Mesendoderm (in vitro differentiated cells): ENCODE results near the gene BAIAP2.

Experiments used
- DNase-seq: peaks from one replicate; pipeline ENCODE4 v3.0.0; 2013
- H2AK5ac ChIP-seq: 2 replicates; pipeline ENCODE4 v1.6.1; 2013; ENCODE audit warnings: low read length, inconsistent platforms
- H2BK120ac ChIP-seq: 2 replicates; pipeline ENCODE4 v1.6.1; 2013; ENCODE audit warnings: low read depth, mild to moderate bottlenecking, low read length, moderate library complexity, mixed read lengths
- H2BK15ac ChIP-seq: replicated peaks from 2 replicates; pipeline ENCODE4 v1.6.1; 2013; ENCODE audit warnings: low read depth, mild to moderate bottlenecking, moderate library complexity
- H2BK5ac ChIP-seq: 2 replicates; pipeline ENCODE4 v1.6.1; 2013; ENCODE audit warnings: low read length, inconsistent platforms
- H3K18ac ChIP-seq: 2 replicates; pipeline ENCODE4 v1.6.1; 2013; ENCODE audit warnings: mild to moderate bottlenecking, low read length, mixed read lengths
- H3K23ac ChIP-seq: one replicate; pipeline ENCODE4 v1.6.1; 2013; ENCODE audit warnings: low read length
- H3K27ac ChIP-seq: 2 replicates; pipeline ENCODE4 v1.5.1; 2013; ENCODE audit warnings: low read depth, mild to moderate bottlenecking, inconsistent platforms, low read length, moderate library complexity
- H3K27me3 ChIP-seq: 2 replicates; pipeline ENCODE4 v1.6.1; 2013; ENCODE audit warnings: low read length, control low read depth, mild to moderate bottlenecking, inconsistent platforms; ENCODE audit not compliant: insufficient read depth, poor library complexity
- H3K36me3 ChIP-seq: 2 replicates; pipeline ENCODE4 v1.6.1; 2013; ENCODE audit warnings: low read length, inconsistent platforms; ENCODE audit not compliant: control insufficient read depth, insufficient read depth
- H3K4ac ChIP-seq: one replicate; pipeline ENCODE4 v1.6.1; 2013; ENCODE audit warnings: low read depth, mild to moderate bottlenecking, low read length, moderate library complexity
- H3K4me1 ChIP-seq: 2 replicates; pipeline ENCODE4 v1.6.1; 2013; ENCODE audit warnings: low read depth, low read length, inconsistent platforms; ENCODE audit not compliant: control insufficient read depth
- H3K4me2 ChIP-seq: 2 replicates; pipeline ENCODE4 v1.6.1; 2013; ENCODE audit warnings: low read length
- H3K4me3 ChIP-seq: 2 replicates; pipeline ENCODE4 v1.5.1; 2013; ENCODE audit warnings: mild to moderate bottlenecking, low read length
- H3K56ac ChIP-seq: one replicate; pipeline ENCODE4 v1.6.1; 2013; ENCODE audit warnings: low read length
- H3K79me1 ChIP-seq: 2 replicates; pipeline ENCODE4 v1.6.1; 2013; ENCODE audit warnings: low read length, inconsistent platforms
- H3K79me2 ChIP-seq: 2 replicates; pipeline ENCODE4 v1.6.1; 2013; ENCODE audit warnings: mild to moderate bottlenecking, low read length; ENCODE audit not compliant: control insufficient read depth, insufficient read depth
- H3K9ac ChIP-seq: 2 replicates; pipeline ENCODE4 v1.6.1; 2013; ENCODE audit warnings: low read length, inconsistent platforms
- H4K5ac ChIP-seq: one replicate; pipeline ENCODE4 v1.6.1; 2013; ENCODE audit warnings: low read length
- H4K8ac ChIP-seq: one replicate; pipeline ENCODE4 v1.6.1; 2013; ENCODE audit warnings: low read depth, mild to moderate bottlenecking, control low read depth, low read length, moderate library complexity
- WGBS: extraction: QIAGEN DNeasy Blood & Tissue Kit; methylation state at CpG from one replicate; pipeline ENCODE4 v1.1.7; 2013; ENCODE audit warnings: low lambda C conversion rate, missing lambda C conversion rate; ENCODE audit not compliant: insufficient coverage; ENCODE audit errors: extremely low coverage; 5-methylcytosine and 5-hydroxymethylcytosine counted together

BAIAP2 gene

DNA sequence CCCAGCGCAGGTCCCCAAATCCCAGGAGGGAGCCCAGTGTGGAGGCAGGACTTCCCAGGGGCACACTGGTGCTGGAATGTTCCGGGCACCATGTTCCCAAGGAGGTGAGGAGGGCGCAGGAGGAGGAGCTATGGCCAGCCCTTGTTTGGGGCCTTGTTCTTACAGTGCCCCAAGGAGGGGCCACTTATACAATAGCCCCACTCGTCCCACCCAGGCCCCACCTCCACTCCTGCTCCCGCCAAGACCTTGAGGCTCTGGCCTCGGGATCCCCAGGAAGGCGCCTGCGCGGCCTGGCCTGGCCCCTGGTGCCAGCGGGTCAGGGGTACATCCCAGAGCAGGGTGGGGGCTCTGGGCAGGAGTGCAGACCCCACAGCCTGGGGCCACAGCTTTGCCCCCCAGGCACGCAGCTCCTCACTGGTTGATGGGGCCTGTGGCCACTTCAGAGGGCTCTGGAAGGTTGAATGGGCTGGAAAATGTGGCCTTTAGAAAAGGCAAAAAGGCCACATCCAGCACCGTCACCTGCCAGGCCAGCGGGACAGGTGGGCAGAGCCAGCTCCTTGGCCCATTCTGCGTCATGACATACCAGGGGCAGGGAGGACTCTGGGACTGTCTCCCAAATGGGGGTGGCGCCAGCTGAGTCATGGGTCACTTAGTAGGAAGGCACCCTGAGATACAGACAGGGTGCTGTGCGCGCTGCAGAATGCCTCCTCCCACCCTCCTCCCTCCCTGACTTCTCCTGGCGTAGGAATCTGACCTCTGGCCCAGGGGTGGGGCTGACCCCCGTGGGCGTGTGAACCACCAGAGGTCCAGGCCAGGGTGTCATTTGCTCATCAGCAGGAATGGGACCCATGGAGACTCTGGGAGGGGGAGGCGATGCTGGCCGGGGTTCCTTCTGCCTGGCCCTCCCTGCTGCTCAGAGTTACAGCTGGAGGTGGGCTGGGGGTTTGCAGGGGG lies 98.1 kb downstream of the BAIAP2 start:
- WGBS: no CpG with 5 or more reads among the region's 22 CpGs
- no peak for DNase-seq

DNA sequence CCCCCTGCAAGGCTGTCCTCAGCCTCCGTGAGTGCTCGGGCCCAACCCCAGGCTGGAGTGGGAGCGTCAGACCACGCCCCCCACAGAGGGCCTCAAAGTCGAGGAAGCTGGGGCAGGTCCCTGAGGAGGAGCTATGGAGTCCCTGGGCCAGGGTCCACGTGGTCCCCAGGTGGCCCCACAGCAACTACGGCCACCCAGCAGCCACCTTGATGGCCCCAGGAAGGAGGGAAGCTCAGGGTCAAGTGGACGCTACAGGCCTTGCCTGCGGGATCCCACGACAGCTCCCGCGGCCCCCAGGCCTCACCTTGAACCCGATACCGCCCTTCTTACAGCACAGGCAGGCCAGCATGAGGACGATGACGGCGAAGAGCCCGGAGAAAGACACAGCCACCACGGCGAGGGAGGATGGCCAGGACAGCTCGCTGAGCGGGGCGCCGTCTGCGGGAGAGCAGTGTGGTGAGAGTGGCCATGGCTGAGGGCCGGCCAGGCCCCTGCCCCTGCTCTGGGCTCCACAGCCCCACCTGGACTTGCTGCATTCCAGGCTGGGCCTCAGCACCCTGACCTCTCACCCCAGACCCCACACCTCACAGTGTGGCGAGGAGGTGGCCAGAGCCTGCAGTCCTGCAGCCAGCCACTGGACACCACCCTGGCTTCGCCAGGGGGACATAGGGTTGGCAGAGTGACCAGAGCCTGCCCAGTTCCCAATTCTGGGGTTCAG lies 99.3 kb downstream of the BAIAP2 start:
- Histone ChIP-seq H3K4me2 (no peak overlapping the region), H3K27me3 (no peaks in the 10 kb centered on the region), H3K4me1 (no peaks in the 10 kb centered on the region), H2BK15ac (no peak overlapping the region), H3K9ac (no peak overlapping the region), H4K8ac (no peak overlapping the region), H3K56ac (no peak overlapping the region), H3K23ac (no peak overlapping the region), H2BK120ac (no peak overlapping the region), H3K18ac (no peak overlapping the region), H3K36me3 (no peaks in the 10 kb centered on the region), H2BK5ac (no peak overlapping the region), H2AK5ac (no peak overlapping the region), H3K27ac (no peak overlapping the region), H4K5ac (no peak overlapping the region), H3K79me1 (no peaks in the 10 kb centered on the region), H3K4ac (no peak overlapping the region), H3K4me3 (no peak overlapping the region), H3K79me2 (no peaks in the 10 kb centered on the region)
- WGBS: no CpG with 5 or more reads among the region's 28 CpGs
- no peak for DNase-seq

More for the DNA sequence above, 98.1 kb downstream of the BAIAP2 start:
- H2BK120ac ChIP-seq: no peak overlapping the region
- H3K27ac ChIP-seq: no peak overlapping the region
- H3K18ac ChIP-seq: no peak overlapping the region
- no peaks in the 10 kb centered on the region for H3K36me3 ChIP-seq
- no peaks in the 10 kb centered on the region for H3K4me1 ChIP-seq
- no peaks in the 10 kb centered on the region for H3K79me2 ChIP-seq
- no peak overlapping the region for H3K4me2 ChIP-seq
- H2BK5ac ChIP-seq: no peak overlapping the region
- no peak overlapping the region for H3K4ac ChIP-seq
- H2AK5ac ChIP-seq: no peak overlapping the region
- no peaks in the 10 kb centered on the region for H3K79me1 ChIP-seq
- H3K4me3 ChIP-seq: no peak overlapping the region
- H3K27me3 ChIP-seq: no peaks in the 10 kb centered on the region
- no peak overlapping the region for H2BK15ac ChIP-seq
- no peak overlapping the region for H4K5ac ChIP-seq
- no peak overlapping the region for H3K9ac ChIP-seq
- no peak overlapping the region for H4K8ac ChIP-seq
- H3K56ac ChIP-seq: no peak overlapping the region
- no peak overlapping the region for H3K23ac ChIP-seq

DNA sequence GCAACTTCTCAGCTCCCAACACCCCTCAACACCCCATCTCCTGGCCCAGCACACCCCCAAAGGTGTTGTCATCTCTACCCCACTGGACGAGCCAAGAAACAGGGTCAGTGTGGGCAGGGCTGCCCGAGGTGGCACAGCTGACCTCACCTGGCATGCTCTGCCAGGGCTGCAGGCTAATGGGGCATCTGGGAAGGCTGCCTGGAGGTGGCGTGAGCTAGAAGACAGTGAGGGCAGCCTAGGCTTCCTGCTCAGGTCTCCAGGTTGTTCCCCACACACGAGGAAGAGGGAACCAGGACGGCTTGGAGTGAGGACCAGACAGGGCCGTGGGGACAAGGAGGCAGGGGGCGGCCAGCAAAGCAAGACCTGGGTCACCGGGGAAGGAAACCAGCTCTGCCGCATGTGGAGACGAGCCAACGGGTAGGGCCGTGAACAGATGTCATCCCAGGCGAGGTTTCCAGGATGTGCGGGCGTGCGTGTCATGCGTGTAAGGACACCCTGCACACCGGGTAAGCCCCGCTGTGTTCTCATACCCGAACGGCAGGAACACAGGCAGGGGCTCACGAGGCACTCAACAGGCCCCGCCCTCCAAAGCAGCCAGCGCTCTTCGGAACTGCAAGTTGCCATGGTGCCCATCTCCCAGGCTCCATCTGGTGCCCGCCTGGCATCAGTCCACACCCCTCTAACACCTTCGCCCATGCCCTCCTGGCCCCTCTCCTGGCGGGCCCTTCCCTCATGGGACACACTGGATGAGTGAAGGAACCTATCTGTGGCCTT lies 100.7 kb downstream of the BAIAP2 start:
- Histone ChIP-seq H3K23ac (no peak overlapping the region), H3K27me3 (no peaks in the 10 kb centered on the region), H2BK15ac (no peak overlapping the region), H3K56ac (no peak overlapping the region), H4K5ac (no peak overlapping the region), H3K4ac (no peak overlapping the region), H3K4me3 (no peak overlapping the region), H3K4me1 (no peaks in the 10 kb centered on the region), H3K36me3 (no peaks in the 10 kb centered on the region), H3K4me2 (no peak overlapping the region), H2BK120ac (no peak overlapping the region), H3K9ac (no peak overlapping the region), H3K79me1 (no peaks in the 10 kb centered on the region), H3K27ac (no peak overlapping the region), H2BK5ac (no peak overlapping the region), H4K8ac (no peak overlapping the region), H3K18ac (no peak overlapping the region), H2AK5ac (no peak overlapping the region), H3K79me2 (no peaks in the 10 kb centered on the region)
- no peak for DNase-seq
- no CpG with 5 or more reads among the region's 28 CpGs for WGBS

DNA sequence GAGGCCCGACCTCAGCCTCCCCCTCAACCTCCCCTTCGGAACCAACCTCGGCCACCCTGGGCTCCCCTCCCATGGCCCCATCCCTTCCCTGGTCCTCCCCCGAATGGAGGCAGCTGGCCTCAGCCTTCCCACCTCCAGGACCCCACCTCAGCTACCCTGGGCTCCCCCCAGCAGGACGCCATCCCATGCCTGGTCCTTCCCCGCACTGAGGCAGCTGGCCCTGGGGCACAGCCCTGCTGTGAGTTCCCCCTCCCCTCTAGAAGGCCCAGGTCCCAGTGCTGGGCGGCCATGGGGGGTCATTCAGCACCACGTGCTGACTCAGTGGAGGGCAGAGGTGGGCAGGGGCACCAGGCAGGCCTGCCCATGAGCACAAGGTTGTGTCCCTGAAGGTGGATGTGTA lies 101.4 kb downstream of the BAIAP2 start:
- no CpG with 5 or more reads among the region's 8 CpGs for WGBS
- Histone ChIP-seq H2AK5ac (no peak overlapping the region), H3K27me3 (no peaks in the 10 kb centered on the region), H3K79me2 (no peaks in the 10 kb centered on the region), H3K79me1 (no peaks in the 10 kb centered on the region), H3K56ac (no peak overlapping the region), H3K4me3 (no peak overlapping the region), H3K4ac (no peak overlapping the region), H4K8ac (no peak overlapping the region), H2BK15ac (no peak overlapping the region), H2BK120ac (no peak overlapping the region), H3K27ac (no peak overlapping the region), H3K4me2 (no peak overlapping the region), H3K36me3 (no peaks in the 10 kb centered on the region), H2BK5ac (no peak overlapping the region), H4K5ac (no peak overlapping the region), H3K18ac (no peak overlapping the region), H3K4me1 (no peaks in the 10 kb centered on the region), H3K9ac (no peak overlapping the region), H3K23ac (no peak overlapping the region)
- DNase-seq: no peak

DNA sequence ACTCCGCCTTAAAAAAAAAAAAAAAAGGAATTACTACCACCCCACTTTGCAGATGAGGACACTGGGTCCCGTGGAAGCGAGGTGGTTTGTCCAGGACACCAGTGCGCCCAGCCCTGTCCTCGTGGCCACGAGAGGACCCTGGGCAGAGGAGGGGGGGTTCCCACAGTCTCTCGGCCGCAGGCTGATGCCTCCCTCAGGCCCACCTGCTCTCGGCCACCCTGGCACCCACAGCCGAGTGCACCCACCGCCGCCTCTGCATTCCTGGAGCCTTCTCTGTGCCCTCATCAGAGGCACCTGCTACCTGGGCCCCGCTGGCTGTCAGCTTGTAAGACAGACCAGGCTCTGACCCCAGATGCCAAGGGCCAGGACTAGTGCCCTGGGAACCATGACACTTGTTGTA lies 102.3 kb downstream of the BAIAP2 start:
- H4K5ac ChIP-seq: no peak overlapping the region
- no peaks in the 10 kb centered on the region for H3K79me1 ChIP-seq
- H3K4ac ChIP-seq: no peak overlapping the region
- no peak overlapping the region for H3K4me3 ChIP-seq
- no peak overlapping the region for H3K23ac ChIP-seq
- no peak overlapping the region for H2BK15ac ChIP-seq
- no peaks in the 10 kb centered on the region for H3K79me2 ChIP-seq
- H2AK5ac ChIP-seq: no peak overlapping the region
- H2BK120ac ChIP-seq: no peak overlapping the region
- H4K8ac ChIP-seq: no peak overlapping the region
- H3K27me3 ChIP-seq: no peaks in the 10 kb centered on the region
- no peak overlapping the region for H3K4me2 ChIP-seq
- H2BK5ac ChIP-seq: no peak overlapping the region
- H3K4me1 ChIP-seq: no peaks in the 10 kb centered on the region
- no peak overlapping the region for H3K18ac ChIP-seq
- no peak overlapping the region for H3K27ac ChIP-seq
- DNase-seq: no peak
- H3K9ac ChIP-seq: no peak overlapping the region
- no CpG with 5 or more reads among the region's 13 CpGs for WGBS
- no peak overlapping the region for H3K56ac ChIP-seq
- H3K36me3 ChIP-seq: no peaks in the 10 kb centered on the region
